Testis (tissue), 3 donors: ENCODE data around the gene EPB41L4A. TPM values are rescaled to one million over a fixed set of nuclear protein-coding genes. Genes with fewer than 3 reads are reported as not detected.

Experiments used
- DNase-seq: peaks from one replicate; pipeline ENCODE4 v3.0.0-alpha.2; 2019
- H3K27ac ChIP-seq, 2 donors: fragments of 200-600 bp; sonication (generic); one replicate each; pipeline ENCODE4 v1.5.1; 2019
- H3K27me3 ChIP-seq: fragments of 200-600 bp; sonication (generic); one replicate; pipeline ENCODE4 v1.5.1; 2019
- H3K36me3 ChIP-seq: fragments of 200-600 bp; sonication (generic); one replicate; pipeline ENCODE4 v1.5.1; 2017; ENCODE audit warnings: low read depth; ENCODE audit errors: missing control alignments
- H3K4me1 ChIP-seq: fragments of 200-600 bp; sonication (generic); one replicate; pipeline ENCODE4 v1.5.1; 2019
- H3K4me3 ChIP-seq, 2 donors: fragments of 200-600 bp; sonication (generic); one replicate each; pipeline ENCODE4 v1.5.1; 2017 to 2019
- H3K9me3 ChIP-seq: fragments of 200-600 bp; sonication (generic); one replicate; pipeline ENCODE4 v1.5.1; 2017
- CTCF ChIP-seq, 3 experiments: fragments of 450-650 bp in 2 of 3; fragments of 200-600 bp in 1 of 3; sonication (generic) in 1 of 3; IDR thresholded peaks; one replicate each; pipeline ENCODE4 v1.5.1; 2016 to 2019; ENCODE audit warnings: antibody characterized with exemption in 3 of 3, mild to moderate bottlenecking in 2 of 3, moderate library complexity in 1 of 3
- POLR2A ChIP-seq: fragments of 450-650 bp; IDR thresholded peaks from one replicate; pipeline ENCODE4 v1.6.1; 2017; ENCODE audit warnings: antibody characterized with exemption, mild to moderate bottlenecking, moderate library complexity
- WGBS, 2 donors: methylation state at CpG; one replicate each; pipeline ENCODE4 v1.1.5; 2018; 5-methylcytosine and 5-hydroxymethylcytosine counted together
- intact Hi-C: fragments of 100-400 bp; cut with DNase I; formaldehyde crosslinking; loops from one replicate; pipeline ENCODE4 v1.15.1; 2023; ENCODE audit warnings: low total_unique reads
- polyA plus RNA-seq: library from polyadenylated mRNA; stranded (reverse); fragments of 350-450 nt; fragmentation: Illumina TruSeq; extraction: RNeasy Lipid Tissue Mini Kit (QIAGEN cat#74804); gene quantifications from one replicate; pipeline ENCODE4 v1.2.3, GENCODE V29; 2014; ENCODE audit warnings: low read depth, low replicate concordance; ENCODE audit not compliant: insufficient read depth
- total RNA-seq, 2 donors: library from RNA; depleted of rRNA; stranded (reverse); fragments of >200 nt; gene quantifications; one replicate each; pipeline ENCODE4 v1.2.3, GENCODE V29; 2016

The EPB41L4A gene
- total and polyA plus RNA-seq, 3 donors from 2014 or later: 9.0 to 23.9 (median 13.3) TPM

- intact Hi-C loops: no loop called here
- WGBS, 2 donors: 89 to 100% methylated on average over 1 of the region's 1 CpG
- no peaks in the 10 kb centered on the region for H3K27me3 ChIP-seq
- H3K4me3 ChIP-seq: no peak overlapping the region
- H3K27ac ChIP-seq: peak overlapping the region in 1 of 2 donors; percentile 9
- no peaks in the 10 kb centered on the region for H3K9me3 ChIP-seq
- no peak for DNase-seq
- H3K4me1 ChIP-seq: peaks cover 3% of the 10 kb centered on the region
- no peaks in the 10 kb centered on the region for H3K36me3 ChIP-seq
- TF ChIP-seq CTCF (IDR thresholded peaks at IDR 0.05): no peak
- no peak for TF ChIP-seq POLR2A
Observed at GRCh38 chr5:112317866-112318265, 101.2 kb downstream of the EPB41L4A start.

GRCh38 chr5:112316731-112317130 is 102.3 kb downstream of the EPB41L4A start:
- no peak for TF ChIP-seq POLR2A
- Histone ChIP-seq H3K36me3 (no peaks in the 10 kb centered on the region), H3K27me3 (no peaks in the 10 kb centered on the region), H3K4me1 (peaks cover 3% of the 10 kb centered on the region), H3K4me3 (no peak overlapping the region), H3K27ac (no peak overlapping the region), H3K9me3 (no peaks in the 10 kb centered on the region)
- intact Hi-C loops: no loop called here
- 77 to 98% methylated on average over 2 of the region's 2 CpGs for WGBS, 2 donors
- DNase-seq: no peak

- Histone ChIP-seq H3K36me3 (no peaks in the 10 kb centered on the region), H3K27me3 (no peaks in the 10 kb centered on the region), H3K4me1 (peaks cover 3% of the 10 kb centered on the region), H3K9me3 (no peaks in the 10 kb centered on the region), H3K27ac (no peak overlapping the region), H3K4me3 (no peak overlapping the region)
- no peak for DNase-seq
- intact Hi-C loops: no loop called here
- TF ChIP-seq POLR2A: no peak
- TF ChIP-seq CTCF (IDR thresholded peaks at IDR 0.05): no peak
- 60 to 62% methylated on average over 2 of the region's 2 CpGs for WGBS, 2 donors
Observed at GRCh38 chr5:112316006-112316405, 103.1 kb downstream of the EPB41L4A start.

GRCh38 chr5:112312295-112313275 is 106.5 kb downstream of the EPB41L4A start:
- H3K27me3 ChIP-seq: no peaks in the 10 kb centered on the region
- intact Hi-C loops: no loop called here
- no peak for DNase-seq
- no peaks in the 10 kb centered on the region for H3K36me3 ChIP-seq
- H3K4me1 ChIP-seq: no peaks in the 10 kb centered on the region
- WGBS, 2 donors: 91 to 94% methylated on average over 4 of the region's 4 CpGs
- H3K9me3 ChIP-seq: no peaks in the 10 kb centered on the region
- no peak overlapping the region for H3K27ac ChIP-seq
- TF ChIP-seq POLR2A (no peak), CTCF (IDR thresholded peaks at IDR 0.05) (no peak)
- H3K4me3 ChIP-seq: no peak overlapping the region

- Histone ChIP-seq H3K27ac (no peak overlapping the region), H3K4me1 (no peaks in the 10 kb centered on the region), H3K9me3 (no peaks in the 10 kb centered on the region), H3K27me3 (no peaks in the 10 kb centered on the region), H3K36me3 (no peaks in the 10 kb centered on the region), H3K4me3 (no peak overlapping the region)
- intact Hi-C loops: no loop called here
- no peak for DNase-seq
- TF ChIP-seq POLR2A (no peak), CTCF (IDR thresholded peaks at IDR 0.05) (no peak)
- 82 to 100% methylated on average over 1 of the region's 1 CpG for WGBS, 2 donors
Observed at GRCh38 chr5:112310746-112311145, 108.3 kb downstream of the EPB41L4A start.
